GM12878 (cell line): ENCODE results near the gene CDX1. TPM values are rescaled to one million over a fixed set of nuclear protein-coding genes. Genes with fewer than 3 reads are reported as not detected.

ENCODE experiments used
- CUX1 ChIP-seq: IDR thresholded peaks from 2 replicates; pipeline ENCODE4 v1.6.1; 2012; ENCODE audit warnings: improper control_type of control experiment, low read depth, low read length; ENCODE audit not compliant: insufficient replicate concordance
- NKRF ChIP-seq: fragments of 450-650 bp; conservative IDR thresholded peaks from 2 replicates; pipeline ENCODE4 v1.6.1; 2017; ENCODE audit warnings: mild to moderate bottlenecking, moderate library complexity
- NR2F1 ChIP-seq: fragments of 450-650 bp; conservative IDR thresholded peaks from 2 replicates; pipeline ENCODE4 v1.6.1; 2017; ENCODE audit warnings: mild to moderate bottlenecking
- POLR2AphosphoS5 ChIP-seq: IDR thresholded peaks from 2 replicates; pipeline ENCODE4 v1.6.1; 2011; ENCODE audit warnings: mild to moderate bottlenecking, low read length, inconsistent platforms
- TAF1 ChIP-seq: IDR thresholded peaks from 2 replicates; pipeline ENCODE4 v1.6.1; 2011; ENCODE audit warnings: mild to moderate bottlenecking, low read depth, low read length, borderline replicate concordance
- polyA plus RNA-seq, 11 experiments: library from polyadenylated mRNA; depleted of rRNA in 4 of 11; unstranded in 6 of 11; stranded (reverse) in 5 of 11; fragments of >200 nt; fragmentation: Nextera tagmentation in 4 of 11; fragmentation: Illumina TruSeq in 1 of 11; extraction: Ambion mirVana in 4 of 11; extraction: Trizol in 1 of 11; gene quantifications; 1 replicate in 1 of 11; 2 replicates in 10 of 11; pipeline versions ENCODE4 v1.2.1 to v1.2.3, GENCODE V29; 2011 to 2016; ENCODE audit warnings: inconsistent platforms in 2 of 11, missing spikeins in 2 of 11, low read depth in 1 of 11
- total RNA-seq, 4 experiments: library from RNA; depleted of rRNA in 3 of 4; stranded (reverse); fragments of >200 nt in 3 of 4; fragmentation: Illumina TruSeq in 1 of 4; extraction: Trizol in 1 of 4; gene quantifications; 2 replicates each; pipeline versions ENCODE4 v1.2.1 to v1.2.3, GENCODE V29; 2013 to 2021

The CDX1 gene
- total and polyA plus RNA-seq, 10 of the 15 experiments (the other 5 are each of a cell fraction or from before 2014, with no cell fraction given): not detected

GRCh38 chr5:150210644-150211043 is 44.1 kb downstream of the CDX1 start (continued):
- TF ChIP-seq POLR2AphosphoS5: no peak
- TF ChIP-seq NKRF: no peak
- TF ChIP-seq NR2F1: no peak
- no peak for TF ChIP-seq TAF1
- no peak for TF ChIP-seq CUX1
